AG08396 (cell line): ENCODE data around the gene SGCA.
A peak's percentile ranks its signal among the peaks of the same experiment; 100 is the strongest.

Experiments used
- DNase-seq: peaks from one replicate; pipeline ENCODE4 v3.0.0; 2012; ENCODE audit warnings: low spot score, mixed read lengths

Gene SGCA

DNA sequence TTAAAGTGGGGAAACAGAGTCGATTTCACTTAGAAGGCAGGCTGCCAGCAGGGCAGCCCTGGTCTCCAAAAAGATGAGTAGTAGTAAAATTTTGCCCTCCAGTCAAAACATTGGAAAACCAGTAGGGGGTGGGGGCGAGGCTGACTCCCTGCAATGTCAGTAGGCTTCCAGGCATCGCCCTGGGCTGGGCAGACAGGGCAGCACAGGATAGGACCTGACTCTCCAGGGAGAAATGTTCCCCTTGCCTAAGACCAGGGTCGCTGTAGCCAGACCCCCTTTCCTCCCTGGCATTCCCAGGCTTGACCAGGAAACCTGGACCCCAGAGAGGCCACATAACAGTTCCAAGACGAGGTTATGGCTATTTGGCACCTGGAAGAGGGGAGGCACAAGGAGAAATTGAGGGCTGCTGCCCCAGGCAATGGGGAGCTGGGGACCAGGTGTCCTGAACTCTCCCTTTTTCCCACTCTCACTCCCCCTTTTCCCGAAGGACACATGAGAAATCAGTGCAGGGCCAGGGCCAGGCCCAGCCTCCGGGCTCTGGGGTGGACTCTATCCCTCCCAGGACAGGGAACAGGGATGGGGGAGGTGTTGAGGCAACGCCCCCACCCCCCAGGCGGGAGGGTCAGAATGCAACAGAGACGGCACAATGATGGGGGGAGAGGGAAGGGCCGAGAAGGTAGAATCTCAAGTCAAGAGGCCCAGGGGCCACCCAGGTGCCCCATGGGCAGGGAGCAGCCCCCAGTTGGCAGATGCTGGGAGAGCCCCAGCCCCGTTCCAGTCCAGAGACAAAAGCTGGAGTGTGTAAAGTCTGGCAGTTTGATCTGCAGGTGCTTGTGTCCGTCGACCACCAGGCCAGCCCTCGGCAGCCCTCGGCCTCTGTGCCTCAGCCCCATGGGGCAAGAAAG lies 31.3 kb upstream of the SGCA start:
- DNase-seq = no peak

DNA sequence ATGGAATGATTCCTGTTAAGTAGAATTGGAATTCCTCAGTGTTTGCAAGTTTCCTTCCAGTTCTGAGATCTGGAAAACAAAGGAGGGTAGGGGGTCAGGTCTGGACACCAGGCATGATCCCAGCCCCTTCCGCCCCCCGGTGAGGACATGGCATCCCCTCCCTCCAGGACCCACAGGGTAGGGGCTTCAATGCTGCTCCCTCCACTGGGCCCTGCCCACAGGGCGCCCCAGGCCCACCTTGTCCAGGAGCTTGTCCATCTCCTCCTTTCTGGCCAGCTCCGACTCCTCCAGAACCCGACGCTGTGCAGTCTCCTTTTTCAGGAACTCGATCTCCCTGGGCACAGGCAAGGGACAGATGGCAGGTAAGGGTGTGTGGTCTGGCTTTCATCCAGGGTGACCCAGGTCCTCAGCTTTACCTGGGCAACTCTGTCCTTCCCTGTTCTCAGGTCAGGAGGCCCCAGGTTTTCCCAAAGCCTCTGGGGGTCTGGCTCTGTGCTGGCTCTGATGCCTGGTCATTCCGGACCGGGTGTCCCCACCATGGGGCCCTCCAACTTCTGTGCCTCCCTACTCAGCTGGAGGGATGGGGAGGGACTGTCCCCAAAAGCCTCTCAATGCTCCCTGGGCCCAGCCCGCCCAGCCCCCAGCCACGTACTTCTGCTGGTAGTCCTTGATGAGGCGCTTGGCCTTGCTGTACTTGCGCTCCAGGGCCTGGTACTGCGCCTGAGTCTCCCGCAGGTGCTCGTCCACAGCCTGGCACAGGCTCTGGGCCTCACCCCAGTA lies 30.3 kb upstream of the SGCA start:
- DNase-seq = no peak

DNA sequence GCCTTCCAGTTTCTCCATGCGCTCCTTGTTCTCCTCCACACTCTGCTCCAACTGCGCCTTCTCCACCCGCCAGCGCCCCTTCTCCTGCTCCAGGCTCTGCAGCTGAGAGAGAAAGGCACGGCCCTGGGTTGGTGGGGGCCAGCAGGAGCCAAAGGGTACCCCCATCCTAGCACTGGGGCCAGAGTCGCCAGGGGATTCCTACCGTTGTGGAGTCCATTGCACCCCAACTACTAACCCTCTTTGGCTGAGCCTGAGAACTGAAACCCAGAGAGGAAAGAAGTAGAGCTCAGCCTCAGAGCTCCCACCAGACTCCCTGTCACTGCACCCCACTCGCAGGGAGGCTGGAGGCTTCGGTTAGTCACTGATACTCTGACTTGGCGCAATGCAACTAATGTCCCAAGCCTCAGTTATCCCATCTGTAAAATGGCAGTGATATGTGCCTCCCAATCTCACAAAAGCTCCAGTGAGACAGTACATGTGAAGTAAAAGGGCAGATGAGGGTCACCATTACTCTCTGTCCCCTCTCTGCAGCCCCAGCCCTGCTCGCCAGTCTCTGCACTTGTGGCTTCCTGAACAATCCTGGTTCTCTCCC lies 29.6 kb upstream of the SGCA start:
- DNase-seq = no peak

DNA sequence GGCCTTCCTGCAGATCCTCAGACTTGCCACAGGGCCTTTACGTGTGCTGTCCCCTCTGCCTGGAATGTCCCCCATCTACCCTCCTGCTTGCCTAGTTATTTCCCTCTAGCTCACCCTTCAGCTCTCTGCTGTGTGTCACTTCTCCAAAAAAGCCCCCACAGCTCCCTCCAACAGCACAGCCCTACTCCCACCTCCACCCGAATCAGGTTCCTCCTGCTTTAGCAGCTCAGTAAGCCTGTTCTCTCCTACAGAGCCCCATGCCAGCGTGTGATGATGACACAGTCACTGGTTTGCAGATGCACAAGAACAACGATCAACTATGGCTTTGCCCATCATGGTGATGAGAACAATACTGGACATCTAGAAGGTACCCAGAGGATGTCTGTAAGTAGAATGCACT lies 28.8 kb upstream of the SGCA start:
- DNase-seq = no peak

DNA sequence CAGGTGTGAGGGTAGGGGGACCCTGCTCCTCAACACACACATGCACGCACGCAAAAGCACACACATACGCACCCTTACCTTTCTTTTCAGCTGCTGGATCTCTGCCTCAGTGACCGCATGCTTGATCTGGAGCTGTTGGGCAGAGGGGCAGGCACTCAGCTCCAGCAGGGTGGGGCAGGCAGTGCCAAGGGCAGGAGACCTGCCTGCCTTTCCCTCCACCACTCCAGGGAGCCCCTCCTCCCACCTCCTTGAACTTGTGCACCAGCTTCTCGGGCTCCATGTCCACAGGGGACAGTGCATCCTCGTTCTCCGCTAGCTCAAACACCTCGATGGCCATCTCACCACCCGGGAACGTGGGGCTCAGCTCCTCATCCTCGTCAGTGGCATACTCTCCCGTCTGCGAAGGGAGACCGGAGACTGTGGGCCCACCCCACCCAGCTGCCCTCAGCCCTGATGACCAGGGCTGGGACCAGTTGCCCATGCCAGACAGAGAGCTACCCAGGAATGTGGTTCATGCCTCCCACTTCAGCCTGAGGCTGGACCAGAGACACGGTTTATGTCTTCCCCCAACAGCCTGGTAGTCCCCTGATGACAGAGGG lies 26.5 kb upstream of the SGCA start:
- no peak for DNase-seq

DNA sequence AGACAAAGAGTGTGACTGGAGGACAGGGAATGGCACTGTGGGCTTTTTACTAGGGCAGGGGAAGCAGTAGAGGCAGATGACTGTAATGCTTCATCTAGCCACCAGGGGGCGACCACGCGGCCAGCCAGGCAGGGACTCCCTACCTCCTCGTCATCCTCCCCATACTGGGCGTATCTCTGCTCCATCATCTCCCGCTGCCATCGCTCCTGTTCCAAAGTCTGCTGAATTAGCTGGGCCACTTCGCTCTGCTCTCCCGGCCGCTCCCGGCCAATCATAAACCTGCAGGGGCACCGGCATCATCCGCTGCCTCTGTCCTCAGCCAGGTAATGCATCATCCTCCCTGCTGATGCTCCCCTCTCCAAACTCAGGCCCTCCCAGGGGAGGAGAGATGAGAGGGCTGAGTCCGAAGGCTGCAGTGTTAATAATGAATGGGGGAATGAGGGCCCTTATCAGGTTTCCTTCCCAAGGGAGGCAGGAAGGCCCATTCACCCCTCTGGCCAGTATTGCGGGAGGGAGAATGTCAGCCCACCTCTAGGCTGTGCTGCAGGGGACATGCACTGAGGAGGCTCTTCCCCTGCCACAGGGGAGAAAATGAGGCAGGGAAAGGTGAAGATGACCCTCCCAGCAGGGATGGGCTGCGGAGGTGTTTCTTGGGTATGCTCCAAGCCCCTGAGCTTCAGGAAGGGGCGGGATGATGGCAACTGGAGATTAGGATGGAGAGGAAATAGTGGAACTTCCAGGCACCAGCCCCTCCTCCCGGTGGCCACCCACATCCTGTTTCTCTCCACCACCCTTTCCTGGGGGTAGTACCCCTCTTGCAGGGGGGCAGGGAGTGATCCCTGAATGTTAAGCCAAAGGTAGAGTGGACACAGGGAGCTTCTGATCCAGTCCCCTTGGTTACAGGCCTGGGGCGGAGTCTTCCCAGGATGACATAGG lies 25.6 kb upstream of the SGCA start:
- DNase-seq = peak; percentile 92

DNA sequence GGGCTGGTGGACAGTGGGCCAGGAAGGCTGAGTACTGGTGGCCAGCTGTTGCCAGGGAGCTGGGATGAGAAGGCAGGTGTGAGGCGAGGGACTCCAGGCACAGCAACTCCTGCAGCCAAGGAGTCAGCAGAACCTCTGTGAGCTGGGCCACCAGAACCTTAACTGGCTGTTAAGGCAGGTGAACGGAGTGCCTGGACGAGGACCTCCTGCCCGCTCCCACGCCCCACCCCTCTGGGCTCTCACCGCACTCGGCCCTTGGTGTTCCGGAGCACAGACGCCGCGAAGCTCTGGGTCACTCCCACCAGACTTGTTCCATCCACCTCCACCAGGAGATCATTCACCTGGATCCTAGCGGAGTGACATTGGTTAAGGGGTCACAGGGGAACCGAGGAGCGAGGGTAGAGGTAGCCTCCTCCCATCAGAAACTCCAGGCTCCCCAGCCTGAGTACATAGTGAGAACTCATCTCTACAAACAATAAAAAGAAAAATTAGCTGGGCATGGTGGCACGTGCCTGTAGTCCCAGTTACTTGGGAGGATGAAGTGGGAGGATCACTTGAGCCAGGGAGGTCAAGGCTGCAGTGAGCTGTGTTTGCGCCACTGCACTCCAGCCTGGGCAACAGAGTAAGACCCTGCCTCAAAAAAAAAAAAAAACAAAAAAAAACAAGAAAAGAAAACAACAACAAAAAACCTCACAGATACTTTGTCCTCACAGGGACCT lies 24.6 kb upstream of the SGCA start:
- no peak for DNase-seq

DNA sequence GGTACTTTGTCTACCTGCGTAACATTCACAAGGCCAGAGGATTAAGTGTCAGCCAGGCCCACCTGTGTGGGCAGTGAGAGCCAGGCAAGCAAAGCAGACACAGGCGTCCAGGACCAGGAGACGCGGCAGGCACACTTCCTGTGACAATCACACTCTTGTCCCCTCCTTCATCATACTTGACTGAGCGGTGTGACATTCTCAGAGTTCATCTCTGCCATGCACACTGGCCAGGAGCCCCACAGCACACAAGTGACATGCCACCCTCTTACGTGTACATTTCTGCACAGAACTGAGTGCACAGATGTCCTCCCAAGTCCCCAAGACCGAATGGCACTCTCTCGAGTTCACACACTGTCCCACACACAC lies 24.1 kb upstream of the SGCA start:
- DNase-seq = no peak

DNA sequence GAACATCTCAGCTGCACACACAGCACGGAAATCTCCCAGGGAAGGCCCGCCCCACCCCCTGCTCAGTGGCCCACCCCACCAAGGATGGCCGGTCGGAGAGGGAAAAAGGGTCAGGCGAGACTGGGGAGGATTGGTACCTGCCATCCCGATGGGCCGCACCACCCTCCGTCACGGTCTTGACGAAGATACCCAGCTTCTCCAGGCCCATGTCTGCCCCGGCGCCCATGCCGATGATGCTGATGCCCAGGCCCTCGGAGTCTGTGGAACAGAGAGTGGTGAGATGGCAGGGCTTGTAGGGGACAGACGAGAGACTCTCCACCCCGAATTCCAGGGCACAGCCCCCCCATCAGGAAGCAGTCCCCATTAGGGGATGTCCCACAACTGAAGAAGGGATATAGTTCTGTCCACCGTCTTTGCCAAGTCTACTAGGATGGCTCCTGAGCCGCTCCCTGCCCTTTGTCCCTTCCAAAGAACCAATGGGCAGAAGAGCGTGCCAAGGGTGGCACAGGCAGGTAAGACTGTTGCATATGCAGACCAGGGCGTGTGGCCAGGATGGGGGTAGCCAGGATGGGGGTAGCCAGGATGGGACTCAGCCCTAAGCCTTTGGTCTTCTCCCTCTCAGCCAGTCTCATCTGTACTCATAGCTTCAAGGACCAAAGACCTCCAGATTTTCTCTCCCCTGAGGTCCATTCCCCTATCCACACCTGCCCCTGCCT lies 22.2 kb upstream of the SGCA start:
- no peak for DNase-seq

DNA sequence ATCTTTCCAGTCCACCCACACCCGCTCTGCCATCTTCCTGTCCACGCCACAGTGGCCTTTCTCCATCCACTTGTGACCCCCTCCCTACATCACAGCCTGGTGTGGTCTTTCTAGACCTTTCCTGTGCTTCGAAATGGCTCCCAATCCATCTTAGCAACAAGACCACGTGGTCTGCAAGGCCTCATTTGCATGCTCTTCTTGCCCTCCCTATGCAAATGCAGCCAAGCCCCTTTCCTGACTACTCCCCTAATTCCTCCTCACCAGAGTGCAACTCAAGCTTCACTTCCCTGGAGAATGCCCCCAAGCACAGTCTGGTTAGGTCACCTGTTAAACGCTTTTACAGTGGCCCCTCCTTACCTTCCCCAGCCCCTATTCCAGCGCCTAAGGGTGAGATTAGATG lies 21.4 kb upstream of the SGCA start:
- DNase-seq = no peak

DNA sequence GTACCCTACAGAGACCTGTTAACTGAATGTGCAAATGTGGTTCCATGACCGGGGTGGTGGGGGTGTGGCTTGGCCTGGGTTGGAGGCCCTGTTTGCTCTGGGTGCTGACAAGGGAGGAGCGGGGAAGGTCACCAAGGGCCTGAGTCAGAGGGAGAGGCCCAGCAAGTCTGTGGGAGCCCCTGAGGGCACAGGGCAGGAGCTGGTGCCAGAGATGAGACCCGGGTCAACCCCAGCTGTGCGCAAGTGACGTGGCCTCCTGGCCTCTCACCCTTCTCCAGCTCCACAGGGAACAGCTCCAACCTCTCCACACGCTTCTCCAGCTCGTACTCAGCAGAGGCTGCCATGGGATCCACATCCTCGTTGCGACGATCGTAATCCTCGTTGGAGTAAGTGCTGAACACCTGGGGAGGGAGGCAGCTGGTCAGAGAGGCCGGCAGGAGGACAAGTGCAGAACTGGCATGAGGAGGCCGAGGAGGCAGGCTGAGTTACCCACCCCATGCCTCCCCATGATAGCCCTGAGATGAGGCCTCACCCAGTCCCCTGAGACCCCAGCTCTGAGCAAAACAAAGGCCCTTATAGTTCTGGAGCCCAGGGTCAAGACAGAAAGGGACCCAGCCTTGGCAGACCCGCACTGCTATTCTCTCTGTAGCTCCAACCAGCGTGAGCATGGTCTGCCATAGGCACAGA lies 20.8 kb upstream of the SGCA start:
- DNase-seq = no peak

DNA sequence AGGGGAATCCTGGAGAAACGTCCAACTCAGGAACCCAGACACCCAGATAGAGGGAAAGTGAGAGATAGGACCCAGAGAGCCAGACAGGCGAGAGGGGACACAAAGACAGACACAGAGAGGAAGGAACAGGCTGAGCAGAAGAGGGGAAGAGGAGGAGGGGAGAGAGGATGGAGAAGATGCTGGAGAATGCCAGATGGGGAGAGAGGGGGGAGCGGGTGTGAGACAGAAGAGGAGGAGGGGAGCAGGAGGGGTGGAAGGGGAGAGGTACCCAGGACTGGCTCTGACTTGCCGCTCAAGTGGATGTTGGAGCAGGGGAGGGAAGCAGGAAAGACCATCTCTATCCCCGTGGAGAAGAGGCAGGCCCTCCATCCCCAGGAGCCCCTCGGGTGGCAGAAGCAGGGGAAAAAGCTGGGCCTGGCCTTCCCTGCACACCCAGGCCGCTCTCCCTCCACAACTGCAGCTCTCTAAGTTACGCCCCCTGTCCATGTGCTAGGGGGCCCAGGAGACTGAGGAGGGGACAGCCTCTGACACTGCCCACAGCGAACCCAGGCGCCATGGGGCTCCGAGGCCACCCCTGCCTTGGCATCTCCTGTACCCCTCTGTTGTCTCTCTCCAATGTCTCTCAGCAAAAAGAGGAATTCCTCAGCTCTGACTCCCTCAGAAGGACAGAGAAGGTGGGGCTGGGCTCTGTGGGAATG lies 20.1 kb upstream of the SGCA start:
- DNase-seq = no peak

DNA sequence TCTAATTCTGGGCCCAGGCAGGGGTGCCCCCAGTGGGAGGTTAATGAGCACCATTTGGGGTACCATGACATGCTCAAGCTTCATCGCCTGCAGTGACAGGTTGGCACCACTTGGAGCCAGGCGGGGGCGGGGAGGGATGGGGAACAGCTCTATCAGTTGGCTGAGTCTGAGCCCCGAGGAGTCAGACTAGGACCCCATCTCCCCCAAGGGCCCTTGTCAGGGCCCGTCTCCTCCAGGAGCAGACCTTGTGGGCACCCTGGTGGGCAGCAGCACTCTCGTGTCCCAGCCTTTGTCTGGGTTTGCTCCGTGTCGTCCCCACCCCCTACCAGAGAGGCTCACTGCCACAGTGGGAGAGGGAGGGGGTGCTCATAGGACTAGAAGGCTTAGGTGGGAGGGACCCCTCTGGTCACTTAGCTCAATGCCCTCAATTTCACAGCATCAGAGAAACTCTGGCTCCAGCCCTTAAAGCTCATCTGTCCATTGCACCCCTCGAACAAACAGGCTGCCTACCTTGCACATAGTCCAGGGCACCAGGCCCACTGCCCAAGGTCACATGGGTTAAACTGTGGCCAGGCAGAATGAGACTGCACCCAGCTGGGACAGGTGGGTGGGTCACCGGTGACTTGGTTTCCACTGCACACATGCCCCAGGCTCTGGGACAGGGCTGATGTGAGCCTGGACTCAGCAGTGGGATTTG lies 19.4 kb upstream of the SGCA start:
- peak; percentile 18 for DNase-seq

DNA sequence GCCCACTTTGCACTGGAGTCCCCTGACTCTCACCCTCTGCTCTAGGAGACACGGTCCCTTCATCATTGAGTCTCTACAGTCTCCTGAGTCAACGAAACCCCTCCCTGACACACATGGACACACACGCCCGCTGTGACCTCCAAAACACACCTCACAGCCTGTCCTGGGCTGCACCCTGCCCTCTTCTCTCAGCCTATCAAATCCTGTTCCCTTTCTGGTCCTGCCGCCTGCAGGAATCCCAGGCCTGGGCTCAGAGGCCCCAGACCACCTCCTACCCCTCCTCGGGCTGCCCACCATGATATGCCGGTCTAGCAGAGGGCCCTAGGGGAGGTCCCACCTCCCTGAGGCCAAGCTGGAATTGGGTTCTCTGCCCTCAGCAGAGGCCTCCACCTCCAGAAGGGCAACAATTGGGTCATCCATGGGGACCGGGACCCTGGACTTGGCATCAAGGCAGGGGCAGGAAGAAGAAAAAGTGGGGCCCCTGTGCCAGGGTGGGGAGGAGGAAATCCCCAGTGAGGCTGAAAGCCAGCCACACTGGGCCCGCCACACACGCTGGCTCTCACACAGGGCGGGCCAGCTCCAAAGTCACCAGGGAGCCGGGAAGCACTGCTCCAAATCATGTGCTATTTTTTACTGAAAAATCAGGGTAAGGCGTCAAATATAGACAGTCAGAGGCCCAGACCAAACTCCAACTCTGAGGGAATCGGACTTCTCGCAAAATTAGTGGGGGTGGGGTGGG lies 18.7 kb upstream of the SGCA start:
- DNase-seq = peak; percentile 47

DNA sequence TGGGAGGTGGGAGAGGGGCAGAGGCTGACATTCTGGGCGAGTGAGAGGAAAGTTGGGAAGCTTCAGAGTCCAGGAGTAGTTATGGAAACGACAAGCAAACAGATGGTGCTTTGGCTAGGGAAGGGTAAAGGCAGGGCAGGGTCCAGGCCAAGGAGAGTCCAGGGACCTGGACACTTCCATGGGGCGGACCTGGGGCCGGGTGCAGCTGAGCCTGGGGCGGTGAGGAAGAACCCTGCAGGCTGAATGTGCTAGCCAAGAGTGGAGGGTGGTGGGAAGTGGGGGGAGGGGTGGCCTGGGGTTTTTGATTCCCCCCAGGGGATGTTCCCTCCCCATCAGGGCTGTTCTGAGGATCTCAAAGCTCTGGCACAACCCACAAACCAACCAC lies 18.0 kb upstream of the SGCA start:
- peak; percentile 70 for DNase-seq

DNA sequence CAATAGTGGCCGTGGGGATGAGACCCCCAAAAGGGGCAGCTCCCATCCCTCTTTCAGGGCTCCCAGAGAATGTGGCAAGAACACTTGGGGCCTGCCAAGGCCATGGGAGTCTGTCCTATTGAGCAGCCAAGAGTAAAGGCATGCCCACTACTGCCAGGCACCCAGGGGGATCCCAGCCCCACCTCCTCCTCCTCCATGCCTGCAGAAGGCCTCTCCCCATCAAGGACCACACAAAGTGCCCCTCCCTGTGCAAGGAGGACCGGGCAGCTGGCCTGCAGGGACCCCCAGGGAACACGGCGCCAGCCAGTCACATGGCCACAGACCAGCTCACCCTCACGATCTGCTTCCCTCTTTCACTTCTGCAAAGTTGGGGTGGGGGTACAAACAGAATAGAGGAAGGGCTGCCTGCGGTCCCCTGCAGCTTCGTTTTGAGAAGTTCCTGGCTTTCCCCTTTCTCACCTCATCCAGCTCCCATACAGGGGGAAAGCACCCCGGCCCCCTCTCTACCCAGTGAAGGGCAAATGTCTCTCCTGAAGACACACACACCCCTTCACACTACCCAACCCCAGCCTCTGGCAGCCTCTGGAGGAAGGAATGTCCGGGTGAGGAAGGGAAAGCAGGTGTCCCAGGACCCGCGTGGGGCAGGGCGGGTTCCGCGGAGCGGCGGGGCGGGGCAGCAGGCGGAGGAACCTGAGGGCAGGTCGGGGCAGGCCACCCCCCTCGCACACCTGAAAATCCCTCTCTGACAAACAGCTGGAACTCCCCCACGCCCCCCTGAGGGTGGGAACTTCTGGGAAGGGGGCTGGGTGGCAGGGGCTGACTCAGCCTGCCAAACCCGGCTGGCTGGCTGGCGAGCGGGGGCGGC lies 17.3 kb upstream of the SGCA start:
- peak; percentile 76 for DNase-seq

DNA sequence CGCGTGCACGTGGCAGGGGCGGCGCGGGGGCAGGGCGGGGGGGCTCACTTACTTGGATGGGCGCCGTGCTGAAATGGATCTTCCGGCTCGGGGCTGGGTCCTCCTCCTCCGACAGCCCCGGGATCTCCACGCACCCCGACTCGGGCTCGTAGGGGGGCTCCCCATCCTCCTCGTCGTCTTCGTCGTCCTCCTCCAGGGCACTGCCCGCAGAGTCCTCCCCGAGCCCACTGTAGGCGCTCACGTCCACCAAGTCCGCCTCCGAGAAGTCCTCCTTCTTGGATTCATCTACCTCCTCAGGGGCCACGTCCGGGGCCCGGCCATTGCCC lies 16.8 kb upstream of the SGCA start:
- DNase-seq = no peak
